H9 (cell line): Measurements from ENCODE around the gene SEMA7A. TPM values are rescaled to one million over a fixed set of nuclear protein-coding genes. Genes with fewer than 3 reads are reported as not detected.

Experiments used
- DNase-seq: peaks from one replicate; pipeline ENCODE4 v3.0.0-alpha.2; 2017
- H2AFZ ChIP-seq: one replicate; pipeline ENCODE4 v1.6.1; 2013; ENCODE audit warnings: mild to moderate bottlenecking, low read length, control low read depth, moderate library complexity
- H2AK5ac ChIP-seq: 2 replicates; pipeline ENCODE4 v1.6.1; 2013; ENCODE audit warnings: low read length, control low read depth, mixed read lengths; ENCODE audit not compliant: insufficient read length
- H2BK120ac ChIP-seq: one replicate; pipeline ENCODE4 v1.6.1; 2013; ENCODE audit warnings: low read depth, mild to moderate bottlenecking, low read length, control low read depth, inconsistent platforms; ENCODE audit not compliant: poor library complexity, severe bottlenecking
- H2BK12ac ChIP-seq: 2 replicates; pipeline ENCODE4 v1.6.1; 2013; ENCODE audit warnings: low read length, control low read depth, mixed read lengths, low read depth; ENCODE audit not compliant: insufficient read length
- H2BK15ac ChIP-seq: 2 replicates; pipeline ENCODE4 v1.6.1; 2013; ENCODE audit warnings: low read depth, low read length, control low read depth
- H2BK20ac ChIP-seq: one replicate; pipeline ENCODE4 v1.6.1; 2013; ENCODE audit warnings: low read depth, mild to moderate bottlenecking, low read length, control low read depth, inconsistent platforms; ENCODE audit not compliant: poor library complexity, severe bottlenecking
- H2BK5ac ChIP-seq: 2 replicates; pipeline ENCODE4 v1.6.1; 2013; ENCODE audit warnings: low read length, control low read depth, mixed read lengths; ENCODE audit not compliant: insufficient read length
- H3K14ac ChIP-seq: 2 replicates; pipeline ENCODE4 v1.6.1; 2013; ENCODE audit warnings: low read length, control low read depth; ENCODE audit not compliant: insufficient read depth
- H3K18ac ChIP-seq: 2 replicates; pipeline ENCODE4 v1.6.1; 2013; ENCODE audit warnings: low read depth, mild to moderate bottlenecking, mixed read lengths, low read length, control low read depth; ENCODE audit not compliant: insufficient read length
- H3K23ac ChIP-seq: 2 replicates; pipeline ENCODE4 v1.6.1; 2013; ENCODE audit warnings: low read length, control low read depth, mixed read lengths, low read depth; ENCODE audit not compliant: insufficient read length
- H3K23me2 ChIP-seq: 2 replicates; pipeline ENCODE4 v1.6.1; 2013; ENCODE audit warnings: low read depth, mild to moderate bottlenecking, mixed read lengths, low read length, control low read depth; ENCODE audit not compliant: insufficient read length, poor library complexity, severe bottlenecking
- H3K27ac ChIP-seq: 2 replicates; pipeline ENCODE4 v1.5.1; 2013; ENCODE audit warnings: low read length, control low read depth, mixed read lengths, low read depth; ENCODE audit not compliant: insufficient read length
- H3K27me3 ChIP-seq: 2 replicates; pipeline ENCODE4 v1.6.1; 2013; ENCODE audit warnings: low read length, control low read depth, inconsistent platforms; ENCODE audit not compliant: insufficient read depth
- H3K4ac ChIP-seq: 2 replicates; pipeline ENCODE4 v1.6.1; 2013; ENCODE audit warnings: low read depth, mild to moderate bottlenecking, control low read depth, inconsistent platforms, low read length, moderate library complexity
- H3K4me1 ChIP-seq: 2 replicates; pipeline ENCODE4 v1.6.1; 2013; ENCODE audit warnings: low read length, control low read depth, inconsistent platforms; ENCODE audit not compliant: insufficient read depth
- H3K4me2 ChIP-seq: 2 replicates; pipeline ENCODE4 v1.6.1; 2013; ENCODE audit warnings: low read length, control low read depth, mixed read lengths; ENCODE audit not compliant: insufficient read length, insufficient read depth
- H3K56ac ChIP-seq: 2 replicates; pipeline ENCODE4 v1.6.1; 2013; ENCODE audit warnings: low read depth, mild to moderate bottlenecking, mixed read lengths, low read length, control low read depth; ENCODE audit not compliant: insufficient read length
- H3K79me1 ChIP-seq: 2 replicates; pipeline ENCODE4 v1.6.1; 2013; ENCODE audit warnings: low read depth, mild to moderate bottlenecking, moderate library complexity, low read length, control low read depth, inconsistent platforms; ENCODE audit not compliant: insufficient read depth, poor library complexity, severe bottlenecking
- H3K79me2 ChIP-seq: 2 replicates; pipeline ENCODE4 v1.6.1; 2013; ENCODE audit warnings: low read length, control low read depth, inconsistent platforms; ENCODE audit not compliant: insufficient read depth
- H3K9ac ChIP-seq: 2 replicates; pipeline ENCODE4 v1.6.1; 2013; ENCODE audit warnings: low read length, control low read depth, mixed read lengths; ENCODE audit not compliant: insufficient read length; ENCODE audit errors: extremely low read depth
- H3K9me3 ChIP-seq: one replicate; pipeline ENCODE4 v1.6.1; 2013; ENCODE audit warnings: low read depth, low read length, inconsistent platforms; ENCODE audit not compliant: control insufficient read depth
- H3T11ph ChIP-seq: one replicate; pipeline ENCODE4 v1.6.1; 2013; ENCODE audit warnings: mild to moderate bottlenecking, low read length, control low read depth, inconsistent platforms
- H4K20me1 ChIP-seq: one replicate; pipeline ENCODE4 v1.6.1; 2013; ENCODE audit not compliant: control insufficient read depth, insufficient read length, insufficient read depth
- H4K5ac ChIP-seq: 2 replicates; pipeline ENCODE4 v1.6.1; 2013; ENCODE audit warnings: low read depth, mild to moderate bottlenecking, mixed read lengths, low read length, control low read depth; ENCODE audit not compliant: insufficient read length
- H4K8ac ChIP-seq: replicated peaks from 2 replicates; pipeline ENCODE4 v1.6.1; 2013; ENCODE audit warnings: low read length, control low read depth, mixed read lengths, low read depth; ENCODE audit not compliant: insufficient read length
- H4K91ac ChIP-seq: 2 replicates; pipeline ENCODE4 v1.6.1; 2013; ENCODE audit warnings: low read depth, mild to moderate bottlenecking, moderate library complexity, mixed read lengths, low read length, control low read depth; ENCODE audit not compliant: insufficient read length
- H3K27ac Mint-ChIP-seq, 3 experiments: 2 replicates in 2 of 3; 3 replicates in 1 of 3; pipeline ENCODE4 v1.8.0; 2020 to 2021; ENCODE audit warnings: mixed read lengths in 3 of 3, mild to moderate bottlenecking in 1 of 3, moderate library complexity in 1 of 3
- H3K27me3 Mint-ChIP-seq: 2 replicates; pipeline ENCODE4 v1.8.0; 2021; ENCODE audit warnings: low read depth, mild to moderate bottlenecking, moderate library complexity, mixed read lengths
- H3K36me3 Mint-ChIP-seq, 3 experiments: 2 replicates in 2 of 3; 3 replicates in 1 of 3; pipeline ENCODE4 v1.8.0; 2020 to 2021; ENCODE audit warnings: low read depth in 3 of 3, mixed read lengths in 3 of 3; ENCODE audit not compliant: insufficient read depth in 1 of 3
- H3K4me1 Mint-ChIP-seq, 2 experiments: 2 replicates each; pipeline ENCODE4 v1.8.0; 2020; ENCODE audit warnings: mixed read lengths in 2 of 2
- H3K4me3 Mint-ChIP-seq, 2 experiments: 2 replicates in 1 of 2; 3 replicates in 1 of 2; pipeline ENCODE4 v1.8.0; 2020 to 2021; ENCODE audit warnings: mild to moderate bottlenecking in 2 of 2, mixed read lengths in 2 of 2, moderate library complexity in 1 of 2
- H3K9me3 Mint-ChIP-seq, 2 experiments: 2 replicates in 1 of 2; 3 replicates in 1 of 2; pipeline ENCODE4 v1.8.0; 2020; ENCODE audit warnings: mild to moderate bottlenecking in 2 of 2, mixed read lengths in 2 of 2, moderate library complexity in 1 of 2
- CTCF ChIP-seq: fragments of 200-600 bp; sonication (generic); conservative IDR thresholded peaks from 3 replicates; pipeline ENCODE4 v1.8.0; 2021; ENCODE audit warnings: antibody characterized with exemption, mild to moderate bottlenecking
- WGBS: extraction: QIAGEN DNeasy Blood & Tissue Kit; methylation state at CpG from one replicate; pipeline ENCODE4 v1.1.7; 2013; ENCODE audit warnings: missing lambda C conversion rate, low lambda C conversion rate, mixed read lengths; ENCODE audit not compliant: insufficient read length; ENCODE audit errors: extremely low coverage; 5-methylcytosine and 5-hydroxymethylcytosine counted together
- total RNA-seq: library from RNA; stranded (reverse); gene quantifications from 2 replicates; pipeline ENCODE4 v1.2.1, GENCODE V29; 2021

SEMA7A gene
- total RNA-seq, 1 experiment from 2014 or later, result 5.7 TPM

DNA sequence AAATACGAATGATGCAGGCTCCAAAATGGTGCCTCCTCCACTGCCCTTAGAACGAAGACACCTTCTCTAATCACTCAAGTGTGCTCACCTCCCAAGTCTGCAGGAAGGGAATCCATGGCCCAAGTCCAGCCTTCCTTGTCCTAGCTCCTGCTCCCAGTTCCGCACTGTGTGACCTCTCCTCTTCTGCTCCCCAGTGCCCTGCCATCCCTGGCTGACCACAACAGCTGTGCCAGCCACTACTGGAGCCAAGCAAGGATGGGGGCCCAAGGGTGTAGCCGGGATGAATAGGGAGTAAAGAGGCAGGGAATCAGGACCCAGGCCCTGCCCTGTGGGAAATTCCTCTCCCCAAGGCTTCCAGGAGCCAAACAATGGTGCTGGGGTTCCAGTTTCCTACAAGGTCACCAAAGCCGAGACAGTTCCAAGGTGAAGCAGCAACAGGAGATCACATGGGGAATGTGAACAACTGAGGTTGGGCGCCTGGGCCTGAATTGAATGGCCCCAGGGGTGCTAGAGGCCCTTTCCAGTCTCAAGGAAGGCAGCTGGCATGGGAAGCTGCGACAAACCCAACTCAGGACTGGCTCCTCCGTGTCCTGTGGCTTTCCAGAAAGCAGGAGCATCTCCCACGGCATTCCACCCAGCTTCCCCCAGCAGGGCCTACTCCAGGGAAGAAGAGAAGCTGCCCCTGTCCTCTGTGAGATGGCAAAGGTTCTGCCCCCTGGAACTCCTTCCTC lies 20.2 kb downstream of the SEMA7A start:
- Histone ChIP-seq H3K27ac (no peak overlapping the region), H3K14ac (no peak overlapping the region), H3K4me2 (no peak overlapping the region), H2BK20ac (no peak overlapping the region), H4K5ac (no peak overlapping the region), H4K91ac (no peak overlapping the region), H2BK12ac (no peak overlapping the region), H2BK5ac (no peak overlapping the region), H3K9me3 (no peaks in the 10 kb centered on the region), H2AK5ac (no peak overlapping the region), H3K79me1 (no peaks in the 10 kb centered on the region), H2BK120ac (no peak overlapping the region), H3T11ph (no peak overlapping the region), H2AFZ (no peak overlapping the region), H3K4me1 (no peaks in the 10 kb centered on the region), H4K20me1 (no peaks in the 10 kb centered on the region), H3K4ac (no peak overlapping the region), H3K27me3 (no peaks in the 10 kb centered on the region), H3K56ac (no peak overlapping the region), H3K18ac (no peak overlapping the region), H3K23me2 (no peaks in the 10 kb centered on the region), H3K9ac (no peak overlapping the region), H4K8ac (no peak overlapping the region), H3K23ac (no peak overlapping the region), H2BK15ac (no peak overlapping the region), H3K79me2 (no peaks in the 10 kb centered on the region)
- Mint-ChIP-seq H3K4me3 (no peak overlapping the region; a peak in 1 of 5 replicates), H3K36me3 (peaks cover 11 to 16% (median 13%) of the 10 kb centered on the region in 3 experiments), H3K27ac (peak overlapping the region in 1 of 3 experiments; percentile 24; a peak in 1 of 7 replicates), H3K9me3 (no peaks in the 10 kb centered on the region), H3K27me3 (no peaks in the 10 kb centered on the region), H3K4me1 (peaks cover 0 to 3% of the 10 kb centered on the region in 2 experiments; a peak in 1 of 4 replicates)
- DNase-seq, result no peak
- no peak for TF ChIP-seq CTCF
- WGBS, result no CpG with 5 or more reads among the region's 9 CpGs
